ENCODE data around the gene GFRA1. TPM values are rescaled to one million over a fixed set of nuclear protein-coding genes. Genes with fewer than 3 reads are reported as not detected.

The GFRA1 gene
- polyA plus RNA-seq, 1 donor (not counting 4 experiments of a cell fraction or from before 2014, with no cell fraction given): not detected

GRCh38 chr10:116104210-116104932 lies 168.6 kb downstream of the GFRA1 start:
- H3K9me1 ChIP-seq (ENCODE audit: control insufficient read depth, extremely low read depth, insufficient read depth, low read length): no peaks in the 10 kb centered on the region
- dilution Hi-C loops (cut with MboI; ENCODE audit: extremely low pct_ligation_motif_present, low sequenced_read_pairs): no loop called here
- H3K9ac ChIP-seq (ENCODE audit: control insufficient read depth, extremely low read depth, insufficient read depth, low read length): no peak overlapping the region
- no peaks in the 10 kb centered on the region for H3K9me3 ChIP-seq (ENCODE audit: control insufficient read depth, low read depth, low read length)
- no peaks in the 10 kb centered on the region for H3K79me2 ChIP-seq (ENCODE audit: control insufficient read depth, insufficient read depth, low read length)
- H4K20me1 ChIP-seq (ENCODE audit: control insufficient read depth, extremely low read depth, insufficient read depth, low read length): no peaks in the 10 kb centered on the region
- H2AFZ ChIP-seq (ENCODE audit: control insufficient read depth, low read length): no peak overlapping the region
- no peaks in the 10 kb centered on the region for H3K27me3 ChIP-seq (ENCODE audit: control insufficient read depth, extremely low read depth, insufficient read depth, low read length)
- no peak overlapping the region for H3K27ac ChIP-seq (ENCODE audit: control insufficient read depth, insufficient read depth, low read length)
- TF ChIP-seq EZH2 (IDR thresholded peaks at IDR 0.05; ENCODE audit: low read length) (no peak), CTCF (optimal IDR thresholded peaks at IDR 0.05 in 1 of 3, IDR thresholded peaks at IDR 0.05 in 1 of 3, conservative IDR thresholded peaks at IDR 0.05 in 1 of 3; ENCODE audit: extremely low read depth in 1 of 3, insufficient read depth in 2 of 3, low read length in 3 of 3) (no peak)
- FAIRE-seq (no peak), DNase-seq (ENCODE audit: low read depth, low spot score) (no peak)
- no peaks in the 10 kb centered on the region for H3K4me1 ChIP-seq (ENCODE audit: control insufficient read depth, extremely low read depth, insufficient read depth, low read length)
- no peak overlapping the region for H3K4me3 ChIP-seq (ENCODE audit: control insufficient read depth in 2 of 3, extremely low read depth in 1 of 3, insufficient read depth in 2 of 3, low read depth in 1 of 3, low read length in 3 of 3)
- no peaks in the 10 kb centered on the region for H3K36me3 ChIP-seq (ENCODE audit: control insufficient read depth in 2 of 2, extremely low read depth in 1 of 2, insufficient read depth in 2 of 2, low read length in 2 of 2)
- H3K4me2 ChIP-seq (ENCODE audit: control insufficient read depth, extremely low read depth, insufficient read depth, low read depth, low read length): no peak overlapping the region

- H3K4me1 ChIP-seq (ENCODE audit: control insufficient read depth, extremely low read depth, insufficient read depth, low read length): no peaks in the 10 kb centered on the region
- dilution Hi-C loops (cut with MboI; ENCODE audit: extremely low pct_ligation_motif_present, low sequenced_read_pairs): no loop called here
Observed at GRCh38 chr10:116103668-116104067, 169.3 kb downstream of the GFRA1 start.

More at GRCh38 chr10:116103668-116104067, 169.3 kb downstream of the GFRA1 start:
- DNase-seq (ENCODE audit: low read depth, low spot score) (no peak), FAIRE-seq (no peak)
- no peak for TF ChIP-seq EZH2 (IDR thresholded peaks at IDR 0.05; ENCODE audit: low read length)
- no peak for TF ChIP-seq CTCF (optimal IDR thresholded peaks at IDR 0.05 in 1 of 3, IDR thresholded peaks at IDR 0.05 in 1 of 3, conservative IDR thresholded peaks at IDR 0.05 in 1 of 3; ENCODE audit: extremely low read depth in 1 of 3, insufficient read depth in 2 of 3, low read length in 3 of 3)
- Histone ChIP-seq H3K4me3 (ENCODE audit: control insufficient read depth in 2 of 3, extremely low read depth in 1 of 3, insufficient read depth in 2 of 3, low read depth in 1 of 3, low read length in 3 of 3) (no peak overlapping the region), H3K27me3 (ENCODE audit: control insufficient read depth, extremely low read depth, insufficient read depth, low read length) (no peaks in the 10 kb centered on the region), H3K9me1 (ENCODE audit: control insufficient read depth, extremely low read depth, insufficient read depth, low read length) (no peaks in the 10 kb centered on the region), H2AFZ (ENCODE audit: control insufficient read depth, low read length) (no peak overlapping the region), H3K9me3 (ENCODE audit: control insufficient read depth, low read depth, low read length) (no peaks in the 10 kb centered on the region), H3K4me2 (ENCODE audit: control insufficient read depth, extremely low read depth, insufficient read depth, low read depth, low read length) (no peak overlapping the region), H3K79me2 (ENCODE audit: control insufficient read depth, insufficient read depth, low read length) (no peaks in the 10 kb centered on the region), H3K27ac (ENCODE audit: control insufficient read depth, insufficient read depth, low read length) (no peak overlapping the region), H3K9ac (ENCODE audit: control insufficient read depth, extremely low read depth, insufficient read depth, low read length) (no peak overlapping the region), H4K20me1 (ENCODE audit: control insufficient read depth, extremely low read depth, insufficient read depth, low read length) (no peaks in the 10 kb centered on the region), H3K36me3 (ENCODE audit: control insufficient read depth in 2 of 2, extremely low read depth in 1 of 2, insufficient read depth in 2 of 2, low read length in 2 of 2) (no peaks in the 10 kb centered on the region)
